Ramos (cell line): Measurements from ENCODE around the gene DSCAML1.

Source experiments
- in situ Hi-C: fragments of 300-500 bp; cut with MboI; formaldehyde crosslinking; loops from one replicate; pipeline ENCODE4 v1.14.3; 2022; ENCODE audit warnings: low sequenced_read_pairs; ENCODE audit not compliant: unreplicated experiment

DSCAML1 gene

DNA sequence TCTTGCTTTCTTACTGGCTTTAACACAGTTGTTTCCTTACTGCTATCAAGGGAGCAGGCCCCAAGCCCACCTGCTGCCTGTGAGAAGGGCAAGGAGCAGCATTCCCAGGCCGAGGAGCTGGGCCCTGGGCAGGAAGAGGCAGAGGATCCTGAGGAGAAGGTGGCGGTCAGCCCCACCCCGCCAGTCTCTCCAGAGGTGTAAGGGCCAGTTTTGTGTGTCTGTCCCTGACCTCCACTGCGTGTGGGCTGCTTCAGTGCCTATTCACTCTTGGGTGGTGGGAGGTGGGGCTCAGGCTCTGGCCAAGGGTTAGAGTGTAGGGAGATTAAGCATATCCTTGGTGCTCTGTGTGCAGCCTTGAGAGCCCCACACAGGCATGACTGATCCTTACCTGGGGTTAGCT, 414.3 kb downstream of the DSCAML1 start:
- in situ Hi-C loops = no loop called here

GRCh38 chr11:117381481-117382387, 415.3 kb downstream of the DSCAML1 start:
- in situ Hi-C loops = no loop called here

DNA sequence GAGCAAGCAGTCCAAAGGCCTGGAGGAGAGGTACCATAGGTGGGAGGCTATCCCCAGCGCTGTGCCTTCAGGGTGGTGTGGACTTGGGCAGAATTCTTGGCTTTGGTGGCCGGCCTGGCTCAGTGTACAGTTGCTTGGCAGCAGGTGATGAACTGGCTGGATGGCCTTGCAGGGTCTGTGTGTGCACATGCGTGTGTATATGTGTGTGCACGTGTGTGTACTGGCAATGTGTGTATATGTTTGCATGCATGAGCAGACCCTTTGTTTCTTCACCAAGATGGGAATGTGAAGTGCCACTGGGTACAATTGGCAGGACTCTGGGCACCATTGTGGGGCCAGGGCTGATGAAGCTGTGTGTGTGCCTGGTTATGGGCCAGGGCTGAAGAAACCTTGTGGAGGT, 416.3 kb downstream of the DSCAML1 start:
- in situ Hi-C loops = no loop called here

GRCh38 chr11:117378976-117379865, 417.8 kb downstream of the DSCAML1 start:
- in situ Hi-C loops = no loop called here
